HCT116 (cell line): ENCODE data around the gene LYL1. TPM values are rescaled to one million over a fixed set of nuclear protein-coding genes. Genes with fewer than 3 reads are reported as not detected.

Experiments
- ATAC-seq: fragments of 200-7000 bp; cut with Tn5 transposase; 2 replicates; pipeline ENCODE4 v1.9.1; 2020; ENCODE audit warnings: mild to moderate bottlenecking, moderate library complexity
- BruUV-seq: library from RNA; stranded (reverse); fragments of 400-500 nt; replicated peaks from 2 replicates; lab custom pipeline; 2021; lab: Mats Ljungman, UMichigan
- CTCF ChIA-PET: fragments of 300-600 bp; sonication (Branson Sonifier 250); formaldehyde crosslinking; loops from one replicate; lab custom pipeline; 2021; ENCODE audit warnings: antibody characterized with exemption; lab: Charles Lee
- POLR2A ChIA-PET: fragments of 300-600, 350-600 bp; sonication (Branson Sonifier 250); formaldehyde crosslinking; loops from one replicate; lab custom pipeline; 2021; ENCODE audit warnings: antibody characterized with exemption; lab: Charles Lee
- RAD21 ChIA-PET, 2 experiments: fragments of 300-600 bp; sonication (Branson Sonifier 250); formaldehyde crosslinking; loops; one replicate each; lab custom pipeline; 2023; ENCODE audit warnings: low total read pairs in 2 of 2; ENCODE audit not compliant: uncharacterized antibody in 2 of 2, unreplicated experiment in 2 of 2, low non-redundant PET in 1 of 2; lab: Charles Lee
- DNase-seq: peaks from one replicate; pipeline ENCODE4 v3.0.0-alpha.2; 2010; ENCODE audit warnings: low read depth, low spot score
- H2AFZ ChIP-seq: fragments of 200-600 bp; shearing (Covaris generic), sonication (generic); 2 replicates; pipeline ENCODE4 v1.6.1; 2017; ENCODE audit warnings: low read depth, mixed run types, mixed read lengths, antibody characterized with exemption, low read length; ENCODE audit not compliant: poor library complexity, severe bottlenecking
- H3K27ac ChIP-seq: 2 replicates; pipeline ENCODE4 v1.5.1; 2012; ENCODE audit warnings: low read depth, low read length
- H3K27me3 ChIP-seq: fragments of 200-600 bp; sonication (generic); 2 replicates; pipeline ENCODE4 v1.6.1; 2016; ENCODE audit warnings: mixed run types, low read length, mixed read lengths; ENCODE audit not compliant: insufficient read depth
- H3K36me3 ChIP-seq, 2 experiments: fragments of 200-500 bp in 1 of 2; fragments of 200-600 bp in 1 of 2; sonication (Bioruptor generic) in 1 of 2; sonication (generic) in 1 of 2; 2 replicates each; pipeline versions ENCODE4 v1.5.1 to v1.6.1; 2014 to 2016; ENCODE audit warnings: low read length in 2 of 2, inconsistent platforms in 1 of 2, mixed read lengths in 1 of 2, mixed run types in 1 of 2; ENCODE audit not compliant: insufficient read depth in 2 of 2, control insufficient read depth in 1 of 2
- H3K4me1 ChIP-seq, 2 experiments: fragments of 200-600 bp in 1 of 2; sonication (generic) in 1 of 2; 2 replicates each; pipeline versions ENCODE4 v1.5.1 to v1.6.1; 2012 to 2017; ENCODE audit warnings: low read length in 2 of 2, inconsistent platforms in 1 of 2, mild to moderate bottlenecking in 1 of 2, mixed read lengths in 1 of 2, mixed run types in 1 of 2, moderate library complexity in 1 of 2; ENCODE audit not compliant: insufficient read depth in 2 of 2, control insufficient read depth in 1 of 2
- H3K4me2 ChIP-seq: fragments of 200-600 bp; sonication (generic); 2 replicates; pipeline ENCODE4 v1.6.1; 2017; ENCODE audit warnings: mixed run types, low read length, mixed read lengths
- H3K4me3 ChIP-seq, 2 experiments: fragments of 200-600 bp in 1 of 2; sonication (generic) in 1 of 2; replicated peaks in 1 of 2; 2 replicates each; pipeline ENCODE4 v1.5.1; 2011 to 2016; ENCODE audit warnings: low read length in 2 of 2, control low read depth in 1 of 2, low read depth in 1 of 2, mild to moderate bottlenecking in 1 of 2, mixed read lengths in 1 of 2, mixed run types in 1 of 2
- H3K79me2 ChIP-seq: fragments of 200-600 bp; sonication (generic); 2 replicates; pipeline ENCODE4 v1.6.1; 2017; ENCODE audit warnings: mild to moderate bottlenecking, mixed run types, low read length, moderate library complexity, mixed read lengths; ENCODE audit not compliant: insufficient read depth
- H3K9ac ChIP-seq: fragments of 200-600 bp; sonication (generic); 2 replicates; pipeline ENCODE4 v1.6.1; 2016; ENCODE audit warnings: low read length, mixed read lengths
- H3K9me2 ChIP-seq: fragments of 200-600 bp; sonication (generic), shearing (Covaris generic); 2 replicates; pipeline ENCODE4 v1.6.1; 2017; ENCODE audit warnings: mixed run types, mild to moderate bottlenecking, moderate library complexity; ENCODE audit not compliant: insufficient read depth
- H3K9me3 ChIP-seq, 2 experiments: fragments of 200-500 bp in 1 of 2; fragments of 200-600 bp in 1 of 2; sonication (Bioruptor generic) in 1 of 2; sonication (generic) in 1 of 2; 2 replicates each; pipeline ENCODE4 v1.6.1; 2014 to 2017; ENCODE audit warnings: low read length in 2 of 2, mixed read lengths in 2 of 2, inconsistent platforms in 1 of 2, low read depth in 1 of 2, mild to moderate bottlenecking in 1 of 2, mixed run types in 1 of 2, moderate library complexity in 1 of 2; ENCODE audit not compliant: control insufficient read depth in 1 of 2, insufficient read depth in 1 of 2
- H4K20me1 ChIP-seq: fragments of 200-600 bp; sonication (generic), shearing (Covaris generic); 2 replicates; pipeline ENCODE4 v1.6.1; 2017; ENCODE audit warnings: mixed run types, mild to moderate bottlenecking, moderate library complexity; ENCODE audit not compliant: insufficient read depth
- CBX3 ChIP-seq: IDR thresholded peaks from 2 replicates; pipeline ENCODE4 v1.6.1; 2012; ENCODE audit warnings: low read depth
- EZH2 ChIP-seq: fragments of 200-600 bp; sonication (generic); IDR thresholded peaks from 2 replicates; pipeline ENCODE4 v1.6.1; 2017; ENCODE audit warnings: antibody characterized with exemption, mixed run types
- POLR2A ChIP-seq: IDR thresholded peaks from 2 replicates; pipeline ENCODE4 v1.7.0; 2011; ENCODE audit warnings: borderline replicate concordance; ENCODE audit not compliant: insufficient read depth, insufficient read length; ENCODE audit errors: extremely low read depth
- POLR2AphosphoS5 ChIP-seq: IDR thresholded peaks from 2 replicates; pipeline ENCODE4 v1.6.1; 2011; ENCODE audit warnings: mild to moderate bottlenecking, low read depth, low read length, moderate library complexity
- TCF7L2 ChIP-seq: IDR thresholded peaks from 2 replicates; pipeline ENCODE4 v1.7.0; 2011; ENCODE audit warnings: borderline replicate concordance, inconsistent platforms; ENCODE audit not compliant: insufficient read depth, insufficient read length; ENCODE audit errors: extremely low read depth
- YY1 ChIP-seq: IDR thresholded peaks from 2 replicates; pipeline ENCODE4 v1.6.1; 2011; ENCODE audit warnings: low read length, low read depth, moderate library complexity, mild to moderate bottlenecking; ENCODE audit not compliant: insufficient replicate concordance; ENCODE audit errors: extremely low read depth
- intact Hi-C: fragments of 100-400 bp; cut with micrococcal nuclease; formaldehyde crosslinking; loops from 2 replicates; pipeline ENCODE4 v1.10.0; 2022
- total RNA-seq: library from RNA; stranded (reverse); gene quantifications from one replicate; pipeline ENCODE4 v1.2.1, GENCODE V29; 2021; ENCODE audit not compliant: unreplicated experiment

The LYL1 gene
- total RNA-seq, 1 experiment from 2014 or later, result 2.6 TPM

- peak; percentile 58 for ATAC-seq
- Histone ChIP-seq H3K27me3 (no peaks in the 10 kb centered on the region), H3K9me2 (no peaks in the 10 kb centered on the region), H2AFZ (no peak overlapping the region)
- BruUV-seq, result no TSS peak
- TF ChIP-seq TCF7L2 (peak; percentile 20), EZH2 (no peak), POLR2AphosphoS5 (peak; percentile 94), YY1 (peak; percentile 71), POLR2A (peak; percentile 89)
- TF ChIP-seq, all 23 proteins: peak for 4
- H3K79me2 ChIP-seq, result peaks cover 58% of the 10 kb centered on the region
- peak overlapping the region; percentile 84 to 98 for H3K4me3 ChIP-seq
- peaks cover 12% of the 10 kb centered on the region; the same call in 1 of the 2 replicates for H4K20me1 ChIP-seq
- no peaks in the 10 kb centered on the region for H3K9me3 ChIP-seq
- ChIA-PET RAD21 (no interaction called here), CTCF (interaction anchor here (0.8 to 0.9 kb wide), 2 partner anchors 11 to 34 kb away, joined by 4 read pairs; partner anchors contain the start of gene NACC1), POLR2A (interaction anchor here (0.8 to 2.2 kb wide), 10 partner anchors 9 to 159 kb away, joined by 3 to 36 read pairs (median 6); partner anchors contain the start of gene NACC1)
- H3K27ac ChIP-seq, result peak overlapping the region; percentile 99
- H3K9ac ChIP-seq, result peak overlapping the region; percentile 100
- DNase-seq, result peak; percentile 93
- H3K4me1 ChIP-seq, result peaks cover 37 to 67% of the 10 kb centered on the region in 2 experiments
- peaks cover 0 to 12% of the 10 kb centered on the region in 2 experiments; a peak in 2 of 4 replicates for H3K36me3 ChIP-seq
- intact Hi-C loops, result loop anchor here (2.0 to 5.0 kb wide), 3 partner anchors 35 to 696 kb away; partner anchors contain the start of gene TRMT1
- peak overlapping the region; percentile 100 for H3K4me2 ChIP-seq
These were observed 49.1 kb upstream of the LYL1 start for GRCh38 chr19:13151605-13152355.

- ChIA-PET RAD21 (no interaction called here), CTCF (no interaction called here), POLR2A (interaction anchor here (1.7 to 2.5 kb wide), 3 partner anchors 13 to 23 kb away, joined by 5 to 11 read pairs (median 10); no protein-coding TSS in a partner anchor)
- peaks cover 0 to 12% of the 10 kb centered on the region in 2 experiments; a peak in 2 of 4 replicates for H3K36me3 ChIP-seq
- H4K20me1 ChIP-seq, result peaks cover 12% of the 10 kb centered on the region; the same call in 1 of the 2 replicates
- no peaks in the 10 kb centered on the region for H3K27me3 ChIP-seq
- H2AFZ ChIP-seq, result no peak overlapping the region
- H3K4me2 ChIP-seq, result peak overlapping the region; percentile 99
- intact Hi-C loops, result loop anchor here (2.0 to 5.0 kb wide), 3 partner anchors 34 to 696 kb away; partner anchors contain the start of gene TRMT1
- H3K9ac ChIP-seq, result peak overlapping the region; percentile 100
- H3K27ac ChIP-seq, result peak overlapping the region; percentile 94
- H3K9me2 ChIP-seq, result no peaks in the 10 kb centered on the region
- ATAC-seq (peak; percentile 1), DNase-seq (no peak)
- H3K4me1 ChIP-seq, result peaks cover 38 to 67% of the 10 kb centered on the region in 2 experiments
- no peaks in the 10 kb centered on the region for H3K9me3 ChIP-seq
- TF ChIP-seq CBX3, result no peak
- peak; percentile 52; the same call in 1 of the 2 replicates for TF ChIP-seq POLR2AphosphoS5
- peak overlapping the region; percentile 84 to 98 for H3K4me3 ChIP-seq
- peaks cover 61% of the 10 kb centered on the region for H3K79me2 ChIP-seq
- BruUV-seq, result TSS peak; percentile 59
These were observed 48.4 kb upstream of the LYL1 start for GRCh38 chr19:13150931-13151604.
